ENCODE results near the gene GAB2. TPM values are rescaled to one million over a fixed set of nuclear protein-coding genes. Genes with fewer than 3 reads are reported as not detected.
A peak's percentile ranks its signal among the peaks of the same experiment; 100 is the strongest.
"Not testable (repeated sequence)": the region's sequence is repeated elsewhere in the genome, so short reads cannot be mapped to it uniquely, and the experiment has no call there.

GAB2 gene
- total and polyA plus RNA-seq, 2 donors (not counting 1 experiment from before 2014, with no cell fraction given): 5.8 to 85.9 TPM

DNA sequence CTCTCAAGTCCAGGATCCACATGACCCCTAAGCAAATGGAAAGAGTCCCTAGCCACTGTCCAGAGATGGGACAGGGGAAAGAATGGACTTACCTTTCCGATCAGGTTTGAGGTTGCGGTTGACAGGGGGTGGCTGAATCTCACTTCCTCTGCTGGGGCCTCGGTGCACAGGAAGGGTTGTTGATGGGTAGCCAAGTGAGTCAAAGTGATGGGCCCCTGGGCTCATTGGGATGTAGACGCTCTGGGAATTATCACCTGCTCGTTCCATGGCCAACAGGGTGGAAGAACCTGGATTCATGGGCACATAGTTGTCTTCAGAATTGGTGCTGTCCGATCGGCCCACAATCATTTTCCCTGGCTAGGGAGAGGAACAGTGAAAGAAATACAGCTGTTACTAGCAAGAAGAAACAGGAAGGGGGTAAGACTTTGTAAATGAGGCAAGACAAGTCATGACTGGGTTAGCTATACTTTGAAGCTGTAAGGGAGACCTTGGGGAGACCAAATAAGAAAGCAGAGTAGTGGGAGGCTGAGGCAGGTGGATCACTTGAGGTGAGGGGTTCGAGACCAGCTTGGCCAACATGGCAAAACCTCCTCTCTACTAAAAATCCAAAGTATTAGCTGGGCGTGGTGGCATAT lies 194.2 kb downstream of the GAB2 start:
- H3K4me3 ChIP-seq (ENCODE audit: control extremely low read depth in 1 of 5, extremely low read depth in 1 of 5, insufficient read depth in 1 of 5, low read depth in 2 of 5, low read length in 4 of 5): peak overlapping the region in 4 of 5 experiments; percentile 1 to 22 (median 9)
- H3K4me2 ChIP-seq (replicated peaks; ENCODE audit: low read depth, low read length, poor library complexity, severe bottlenecking): peak overlapping the region; percentile 67
- DNase-seq (peak; percentile 73), ATAC-seq (ENCODE audit: low read depth) (peak; percentile 65)
- intact Hi-C loops (cut with micrococcal nuclease): no loop called here
- POLR2A ChIA-PET: no interaction called here
- Mint-ChIP-seq H3K9me3 (ENCODE audit: insufficient read depth) (no peaks in the 10 kb centered on the region), H3K4me3 (peak overlapping the region; percentile 80), H3K4me1 (peaks cover 52% of the 10 kb centered on the region), H3K27me3 (no peaks in the 10 kb centered on the region), H3K27ac (peak overlapping the region; percentile 75)
- peak overlapping the region; percentile 24 to 35 for H3K27ac ChIP-seq (ENCODE audit: low read length in 2 of 2)
- H3K27me3 ChIP-seq (replicated peaks in 1 of 4; ENCODE audit: control extremely low read depth in 1 of 4, control insufficient read depth in 3 of 4, insufficient read depth in 4 of 4, low read length in 3 of 4): no peaks in the 10 kb centered on the region
- no peaks in the 10 kb centered on the region for H4K20me1 ChIP-seq (ENCODE audit: control insufficient read depth, insufficient read depth, low read length, poor library complexity, severe bottlenecking)
- peak overlapping the region; percentile 33 for H3K9ac ChIP-seq (ENCODE audit: low read length)
- CTCF ChIA-PET: interaction anchor here (0.5 to 1.3 kb wide), 4 partner anchors 9 to 341 kb away, joined by 3 read pairs; no protein-coding TSS in a partner anchor
- H3K79me2 ChIP-seq (ENCODE audit: control insufficient read depth, insufficient read depth, low read length): no peaks in the 10 kb centered on the region
- WGBS (ENCODE audit: insufficient coverage): 26% methylated on average over 8 of the region's 9 CpGs
- H3K36me3 ChIP-seq (replicated peaks in 1 of 2; ENCODE audit: control extremely low read depth in 1 of 2, control insufficient read depth in 1 of 2, extremely low read depth in 1 of 2, insufficient read depth in 2 of 2, low read length in 1 of 2): peaks cover 3 to 39% of the 10 kb centered on the region in 2 experiments
- H3K4me1 ChIP-seq (ENCODE audit: control insufficient read depth in 2 of 2, insufficient read depth in 2 of 2, low read length in 2 of 2): peaks cover 42 to 47% of the 10 kb centered on the region in 2 donors
- TF ChIP-seq CTCF (IDR thresholded peaks at IDR 0.05) (no peak), EZH2 (IDR thresholded peaks at IDR 0.05; ENCODE audit: borderline replicate concordance, insufficient read depth, low read depth, low read length, poor library complexity, severe bottlenecking) (no peak)
- no peaks in the 10 kb centered on the region for H3K9me3 ChIP-seq (ENCODE audit: control extremely low read depth in 1 of 3, control insufficient read depth in 2 of 3, insufficient read depth in 1 of 3, low read length in 2 of 3)
- H2AFZ ChIP-seq (ENCODE audit: insufficient read depth, low read depth, low read length, poor library complexity, severe bottlenecking): no peak overlapping the region

DNA sequence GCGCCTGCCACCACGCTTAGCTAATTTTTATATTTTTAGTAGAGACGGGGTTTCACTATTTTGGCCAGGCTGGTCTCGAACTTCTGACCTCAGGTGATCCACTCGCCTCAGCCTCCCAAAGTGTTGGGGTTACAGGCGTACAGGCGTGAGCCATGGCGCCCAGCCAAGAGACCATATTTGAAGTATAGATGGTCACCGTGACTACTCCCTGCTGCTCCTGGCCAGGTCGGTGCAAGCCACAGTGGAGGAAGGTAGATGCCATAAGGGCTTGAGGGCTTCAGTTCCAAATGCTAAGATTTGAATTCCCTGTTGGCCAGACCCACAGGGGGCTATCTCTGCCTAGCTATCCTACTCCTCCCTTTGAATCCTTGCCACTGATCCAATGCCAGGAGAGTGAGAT lies 194.9 kb downstream of the GAB2 start:
- H3K9me3 ChIP-seq (ENCODE audit: control extremely low read depth in 1 of 3, control insufficient read depth in 2 of 3, insufficient read depth in 1 of 3, low read length in 2 of 3); intact Hi-C loops (cut with micrococcal nuclease); H3K27ac Mint-ChIP-seq; H3K4me3 ChIP-seq (ENCODE audit: control extremely low read depth in 1 of 5, extremely low read depth in 1 of 5, insufficient read depth in 1 of 5, low read depth in 2 of 5, low read length in 4 of 5); H3K27me3 ChIP-seq (replicated peaks in 1 of 4; ENCODE audit: control extremely low read depth in 1 of 4, control insufficient read depth in 3 of 4, insufficient read depth in 4 of 4, low read length in 3 of 4); POLR2A ChIA-PET; H3K79me2 ChIP-seq (ENCODE audit: control insufficient read depth, insufficient read depth, low read length); H4K20me1 ChIP-seq (ENCODE audit: control insufficient read depth, insufficient read depth, low read length, poor library complexity, severe bottlenecking); H3K27me3 Mint-ChIP-seq; ATAC-seq (ENCODE audit: low read depth); H3K27ac ChIP-seq (ENCODE audit: low read length in 2 of 2); H2AFZ ChIP-seq (ENCODE audit: insufficient read depth, low read depth, low read length, poor library complexity, severe bottlenecking); DNase-seq; H3K9me3 Mint-ChIP-seq (ENCODE audit: insufficient read depth): not testable (repeated sequence)
- H3K9ac ChIP-seq (ENCODE audit: low read length): peak overlapping the region; percentile 33
- peaks cover 3 to 42% of the 10 kb centered on the region in 2 experiments for H3K36me3 ChIP-seq (replicated peaks in 1 of 2; ENCODE audit: control extremely low read depth in 1 of 2, control insufficient read depth in 1 of 2, extremely low read depth in 1 of 2, insufficient read depth in 2 of 2, low read length in 1 of 2)
- H3K4me2 ChIP-seq (replicated peaks; ENCODE audit: low read depth, low read length, poor library complexity, severe bottlenecking): peak overlapping the region; percentile 67
- 70% methylated on average over 4 of the region's 10 CpGs for WGBS (ENCODE audit: insufficient coverage)
- H3K4me3 Mint-ChIP-seq: peak overlapping the region; percentile 80
- CTCF ChIA-PET: interaction anchor here (1.2 to 1.3 kb wide), 2 partner anchors 207 to 342 kb away, joined by 3 read pairs; no protein-coding TSS in a partner anchor
- peaks cover 45% of the 10 kb centered on the region for H3K4me1 Mint-ChIP-seq
- H3K4me1 ChIP-seq (ENCODE audit: control insufficient read depth in 2 of 2, insufficient read depth in 2 of 2, low read length in 2 of 2): peaks cover 35 to 40% of the 10 kb centered on the region in 2 donors
